ENCODE data around the gene RUSF1.

The RUSF1 gene

DNA sequence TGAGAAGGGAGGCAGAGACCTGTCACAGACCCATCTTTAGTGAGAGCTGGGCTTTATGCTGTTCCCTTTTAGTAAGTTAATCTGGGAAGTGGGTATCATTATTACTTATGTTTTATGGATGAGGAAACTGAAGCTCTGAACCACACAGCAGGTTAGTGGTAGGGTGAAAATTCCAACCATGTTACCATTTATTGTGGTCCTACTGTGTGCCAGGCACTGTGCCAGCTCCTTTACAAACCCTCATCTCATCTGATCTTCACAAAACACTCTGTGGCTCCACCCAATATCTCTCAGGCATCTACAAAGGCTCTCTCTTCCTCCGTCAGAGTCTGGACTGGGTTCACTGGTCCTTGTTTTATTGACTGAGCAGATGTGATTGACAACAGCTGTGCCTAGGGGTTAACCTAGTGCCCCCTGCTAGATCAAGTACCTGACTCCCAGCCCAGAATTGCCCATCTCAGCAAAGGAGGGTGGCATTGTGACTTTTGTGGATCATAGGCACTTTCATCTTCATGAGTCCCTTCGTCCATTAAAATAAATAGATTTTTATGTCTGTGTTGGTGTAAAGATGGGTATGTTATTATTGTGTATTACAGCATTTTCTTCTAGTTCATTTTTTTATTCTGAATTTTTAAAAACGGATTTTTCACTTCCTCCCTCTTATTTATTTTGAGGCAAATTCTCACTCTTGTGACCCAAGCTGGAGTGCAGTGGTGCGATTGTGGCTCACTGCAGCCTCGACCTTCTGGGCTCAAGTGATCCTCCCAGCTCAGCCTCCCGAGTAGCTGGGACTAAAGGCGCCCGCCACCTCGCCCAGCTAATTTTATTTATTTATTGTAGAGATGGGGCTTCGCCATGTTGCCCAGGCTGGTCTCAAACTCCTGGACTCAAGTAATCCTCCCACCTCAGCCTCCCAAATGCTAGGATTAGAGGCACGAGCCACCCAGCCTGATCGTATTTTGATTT, 33.1 kb downstream of the RUSF1 start:
- DNase-seq: no peak
- intact Hi-C loops (cut with DNase I): no loop called here

DNA sequence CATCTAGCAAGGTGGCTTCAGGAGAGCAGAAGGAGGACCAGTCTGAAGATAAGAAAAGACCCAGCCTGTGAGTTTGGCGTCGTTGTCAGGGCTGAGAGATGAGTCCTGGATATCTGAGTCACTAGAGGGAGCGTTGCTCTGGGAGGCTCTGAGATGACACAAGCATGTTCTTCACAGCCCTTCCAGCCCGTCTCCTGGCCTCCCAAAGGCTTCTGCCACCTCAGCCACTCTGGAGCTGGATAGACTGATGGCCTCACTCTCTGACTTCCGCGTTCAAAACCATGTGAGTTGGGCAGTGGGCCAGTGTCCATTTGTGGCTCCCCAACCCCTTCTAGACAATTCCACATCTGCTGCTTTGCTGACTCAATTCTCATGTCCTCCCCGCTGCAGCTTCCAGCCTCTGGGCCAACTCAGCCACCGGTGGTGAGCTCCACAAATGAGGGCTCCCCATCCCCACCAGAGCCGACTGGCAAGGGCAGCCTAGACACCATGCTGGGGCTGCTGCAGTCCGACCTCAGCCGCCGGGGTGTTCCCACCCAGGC, 33.9 kb downstream of the RUSF1 start:
- peak in 1 of 42 donors; percentile 18 for DNase-seq
- intact Hi-C loops (cut with DNase I): no loop called here

DNA sequence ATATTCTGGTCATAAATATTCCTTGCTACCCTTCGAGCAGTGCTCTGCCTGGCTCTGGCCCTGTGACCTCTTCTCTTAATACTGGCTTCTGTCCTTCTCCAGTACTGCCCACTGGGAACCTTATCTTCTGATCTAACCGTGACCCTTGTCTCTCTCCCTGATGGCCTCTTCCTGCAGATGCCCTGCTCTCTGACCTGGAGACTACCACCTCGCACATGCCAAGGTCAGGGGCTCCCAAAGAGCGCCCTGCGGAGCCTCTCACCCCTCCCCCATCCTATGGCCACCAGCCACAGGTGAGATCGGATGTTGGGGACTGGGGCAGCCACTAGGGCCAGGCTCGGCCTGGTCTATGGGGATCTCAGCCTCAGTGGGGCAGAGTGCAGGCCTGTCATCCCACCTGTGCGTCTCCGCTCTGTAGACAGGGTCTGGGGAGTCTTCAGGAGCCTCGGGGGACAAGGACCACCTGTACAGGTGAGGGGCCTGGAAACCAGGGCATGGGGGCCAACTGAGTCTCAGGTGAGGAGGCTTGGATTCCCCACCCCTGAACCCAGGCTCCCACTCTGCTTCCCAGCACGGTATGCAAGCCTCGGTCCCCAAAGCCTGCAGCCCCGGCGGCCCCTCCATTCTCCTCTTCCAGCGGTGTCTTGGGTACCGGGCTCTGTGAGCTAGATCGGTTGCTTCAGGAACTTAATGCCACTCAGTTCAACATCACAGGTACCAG, 34.8 kb downstream of the RUSF1 start:
- intact Hi-C loops (cut with DNase I): no loop called here
- DNase-seq: no peak

DNA sequence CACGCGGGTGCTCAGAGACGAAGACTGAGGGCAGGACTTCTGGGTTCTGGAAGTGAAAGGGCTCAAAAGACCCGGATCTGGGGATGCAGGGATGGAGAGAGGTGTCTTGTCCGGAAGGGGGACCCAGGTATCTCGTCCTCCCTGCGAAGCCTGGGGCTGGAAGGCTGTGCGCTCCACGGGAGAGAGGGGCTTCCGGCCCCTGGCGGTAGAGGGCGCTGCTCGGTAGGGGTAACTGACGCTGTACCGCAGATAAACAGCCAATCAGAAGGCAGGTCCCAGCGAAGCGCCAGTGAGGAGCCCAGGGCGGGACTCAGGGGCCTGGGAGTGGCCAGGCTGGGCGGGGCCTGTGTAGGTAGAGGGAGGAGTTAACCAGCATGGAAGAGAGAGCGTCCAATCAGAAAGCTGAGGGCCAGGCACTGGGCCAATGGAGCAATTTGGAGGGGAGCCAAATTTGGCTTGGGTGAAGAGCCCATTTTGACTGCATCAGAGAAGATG, 35.4 kb downstream of the RUSF1 start:
- intact Hi-C loops (cut with DNase I): no loop called here
- DNase-seq: peak in 2 of 42 donors; percentile 19 to 20

GRCh38 chr16:31471875-31472708, 36.1 kb downstream of the RUSF1 start, which contains the start of gene TGFB1I1:
TGFB1I1 (plus strand) TSS chr16:31472152; CDS start chr16:31472189, 37 bp downstream.
- DNase-seq: no peak
- intact Hi-C loops (cut with DNase I): no loop called here

DNA sequence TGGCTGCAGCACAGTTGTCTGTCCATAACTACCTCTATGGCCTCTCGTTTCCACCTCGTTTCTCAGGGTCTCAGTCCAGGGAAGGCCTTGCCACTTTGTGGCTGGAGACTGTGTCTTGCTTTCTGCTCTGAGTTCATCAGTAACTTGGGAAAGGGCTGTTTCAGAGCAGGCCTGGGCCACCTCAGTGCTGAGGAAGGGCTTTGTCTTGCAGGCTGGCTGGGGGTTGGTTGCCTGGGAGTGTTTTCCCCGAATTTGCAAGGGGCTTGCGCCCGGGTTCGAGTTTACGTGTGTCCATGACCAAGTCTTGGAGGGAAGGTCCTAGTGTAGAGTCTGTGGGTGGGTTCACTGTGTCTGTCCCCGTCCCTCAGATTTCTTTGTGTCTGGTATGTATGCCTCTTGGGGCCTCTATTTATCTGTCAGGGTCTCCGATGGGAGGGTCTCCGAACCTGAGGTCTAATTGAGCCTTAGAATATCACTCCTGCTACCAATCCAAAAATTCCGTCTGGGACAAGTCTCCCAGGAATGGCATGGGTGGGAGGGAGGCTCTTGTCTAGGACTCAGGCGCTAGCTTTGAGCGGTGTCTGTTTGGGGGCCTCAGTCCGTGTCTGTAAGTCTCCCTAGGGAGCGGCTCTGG, 36.8 kb downstream of the RUSF1 start:
- no peak for DNase-seq

DNA sequence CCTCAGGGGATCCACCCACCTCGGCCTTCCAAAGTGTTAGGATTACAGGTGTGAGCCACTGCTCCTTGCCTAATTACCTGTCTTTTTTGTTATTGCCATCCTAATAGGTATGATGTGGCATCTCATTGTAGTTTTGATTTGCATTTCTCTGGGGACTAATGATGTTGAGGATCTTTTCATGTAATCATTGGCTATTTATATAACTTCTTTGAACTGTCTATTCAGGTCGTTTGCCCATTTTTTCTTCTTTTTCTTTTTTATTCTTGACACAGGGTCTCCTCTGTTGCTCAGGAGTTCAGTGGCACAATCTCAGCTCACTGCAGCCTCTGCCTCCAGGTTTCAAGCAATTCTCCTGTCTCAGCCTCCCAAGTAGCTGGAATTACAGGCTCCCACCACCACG, 37.6 kb downstream of the RUSF1 start:
- intact Hi-C loops (cut with DNase I): no loop called here
- DNase-seq: no peak

More for the DNA sequence above, 36.8 kb downstream of the RUSF1 start:
- intact Hi-C loops (cut with DNase I): no loop called here

GRCh38 chr16:31467858-31468257, 40.3 kb downstream of the RUSF1 start:
- intact Hi-C loops (cut with DNase I): no loop called here
- no peak for DNase-seq

- intact Hi-C loops (cut with DNase I): no loop called here
- no peak for DNase-seq
These were observed 40.9 kb downstream of the RUSF1 start for GRCh38 chr16:31467151-31467773.

DNA sequence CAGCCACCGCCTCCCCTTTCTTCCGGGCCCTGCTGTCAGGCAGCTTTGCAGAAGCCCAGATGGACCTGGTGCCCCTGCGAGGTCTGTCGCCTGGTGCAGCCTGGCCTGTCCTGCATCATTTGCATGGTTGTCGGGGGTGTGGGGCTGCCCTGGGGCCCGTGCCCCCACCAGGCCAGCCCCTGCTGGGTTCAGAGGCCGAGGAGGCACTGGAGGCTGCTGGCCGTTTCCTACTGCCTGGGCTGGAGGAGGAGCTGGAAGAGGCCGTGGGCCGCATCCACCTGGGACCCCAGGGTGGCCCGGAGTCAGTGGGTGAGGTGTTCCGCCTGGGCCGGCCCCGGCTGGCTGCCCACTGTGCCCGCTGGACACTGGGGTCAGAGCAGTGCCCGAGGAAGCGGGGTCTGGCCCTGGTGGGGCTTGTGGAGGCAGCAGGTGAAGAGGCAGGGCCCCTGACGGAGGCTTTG, 41.8 kb downstream of the RUSF1 start:
- no peak for DNase-seq
- intact Hi-C loops (cut with DNase I): no loop called here

- intact Hi-C loops (cut with DNase I): no loop called here
- no peak for DNase-seq
These were observed 42.3 kb downstream of the RUSF1 start for GRCh38 chr16:31465788-31466370.

- peak in 1 of 42 donors; percentile 23 for DNase-seq
- intact Hi-C loops (cut with DNase I): loop anchor here (5.0 kb wide), 1 partner anchor 407 kb away; the partner anchor contains the start of gene ZNF267
These were observed 43.4 kb downstream of the RUSF1 start for GRCh38 chr16:31464781-31465260.

- DNase-seq: peak in 1 of 42 donors; percentile 23
- intact Hi-C loops (cut with DNase I): loop anchor here (5.0 kb wide), 1 partner anchor 408 kb away; the partner anchor contains the start of gene ZNF267
These were observed 43.8 kb downstream of the RUSF1 start for GRCh38 chr16:31464348-31464769.

DNA sequence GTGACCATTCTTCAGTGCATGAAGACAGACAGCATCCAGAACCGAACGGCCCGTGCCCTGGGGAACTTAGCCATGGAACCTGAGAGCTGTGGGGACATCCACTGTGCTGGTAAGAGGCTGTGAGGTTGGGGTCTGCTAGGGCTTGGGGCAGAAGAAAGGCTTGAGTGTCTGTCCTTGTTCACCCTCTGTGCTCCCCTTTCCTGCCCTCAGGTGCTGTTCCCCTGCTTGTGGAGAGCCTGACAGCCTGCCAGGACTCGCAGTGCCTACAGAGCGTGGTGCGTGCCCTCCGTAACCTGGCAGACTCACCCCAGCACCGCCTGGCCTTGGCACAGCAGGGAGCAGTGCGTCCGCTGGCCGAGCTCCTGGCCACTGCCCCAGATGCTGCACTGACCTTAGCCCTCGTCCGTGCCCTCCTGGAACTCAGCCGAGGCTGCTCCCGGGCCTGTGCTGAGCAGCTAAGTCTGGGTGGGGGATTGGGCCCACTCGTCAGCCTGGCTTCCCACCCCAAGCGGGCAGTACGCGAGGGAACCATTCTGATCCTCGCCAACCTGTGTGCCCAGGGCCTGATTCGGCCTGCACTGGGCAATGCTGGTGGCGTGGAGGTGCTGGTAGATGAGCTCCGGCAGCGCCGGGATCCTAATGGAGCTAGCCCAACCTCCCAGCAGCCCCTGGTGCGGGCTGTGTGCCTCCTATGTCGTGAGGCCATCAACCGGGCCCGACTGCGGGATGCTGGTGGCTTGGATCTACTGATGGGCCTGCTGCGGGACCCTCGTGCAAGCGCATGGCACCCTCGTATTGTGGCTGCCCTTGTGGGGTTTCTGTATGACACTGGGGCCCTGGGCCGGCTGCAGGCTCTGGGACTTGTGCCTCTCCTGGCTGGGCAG, 46.0 kb downstream of the RUSF1 start:
- DNase-seq: peak in 2 of 42 donors; percentile 20 to 28
- intact Hi-C loops (cut with DNase I): loop anchor here (5.0 kb wide), 1 partner anchor 410 kb away; the partner anchor contains the start of gene ZNF267

- DNase-seq: peak in 2 of 42 donors; percentile 3 to 19
- intact Hi-C loops (cut with DNase I): loop anchor here (5.0 kb wide), 1 partner anchor 411 kb away; the partner anchor contains the start of gene ZNF267
These were observed 46.8 kb downstream of the RUSF1 start for GRCh38 chr16:31461201-31461920.

Data from head of caudate nucleus (tissue), 42 donors.